NCI-H146 (cell line): Measurements from ENCODE around the gene RD3L.

Experiments used
- DNase-seq: peaks from one replicate; lab custom pipeline; 2025; lab: John Stamatoyannopoulos, UW

Gene RD3L

GRCh38 chr14:103941973-103942736 is at the start of gene RD3L:
TSS of gene RD3L (minus strand) at chr14:103942529. CDS start at chr14:103941695, 834 bp downstream.
- no peak for DNase-seq

DNA sequence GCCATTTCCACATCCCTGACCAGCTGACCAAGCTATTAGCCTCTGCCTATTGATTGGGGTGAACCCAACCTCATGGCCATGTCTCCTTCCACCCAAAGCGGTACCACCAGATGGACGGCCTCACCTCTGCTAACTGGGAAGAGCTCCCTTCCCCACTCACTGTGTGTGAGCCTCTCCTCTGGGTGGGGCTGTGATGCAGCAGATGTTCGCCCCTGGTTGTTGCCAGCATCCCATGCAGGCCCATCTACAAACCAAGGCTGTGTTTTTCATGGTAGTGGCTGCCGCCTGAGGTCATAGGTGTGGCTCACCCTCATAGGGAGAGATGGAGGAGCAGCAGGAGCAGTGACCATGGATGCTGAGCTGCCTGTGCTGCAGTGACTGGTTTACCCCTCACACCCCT is 47.6 kb upstream of the RD3L start:
- DNase-seq = no peak

DNA sequence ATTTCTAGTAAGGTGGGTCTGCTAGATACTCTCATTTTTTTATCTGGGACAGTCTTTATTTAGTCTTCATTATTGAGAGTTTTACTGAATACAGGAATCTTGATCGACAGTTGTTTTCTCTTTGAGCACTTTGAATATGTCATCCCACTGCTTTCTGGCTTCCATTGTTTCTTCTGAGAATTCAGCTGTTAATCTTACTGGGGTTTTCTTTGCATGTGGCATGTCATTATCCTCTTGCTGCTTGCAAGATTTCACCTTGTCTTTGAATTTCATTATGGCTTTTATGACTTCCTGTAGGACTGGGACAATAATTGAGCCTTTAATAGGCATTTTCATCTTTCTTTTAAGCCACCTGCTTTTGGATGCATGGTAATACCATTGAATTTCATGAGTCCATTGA is 46.7 kb upstream of the RD3L start:
- DNase-seq = no peak

DNA sequence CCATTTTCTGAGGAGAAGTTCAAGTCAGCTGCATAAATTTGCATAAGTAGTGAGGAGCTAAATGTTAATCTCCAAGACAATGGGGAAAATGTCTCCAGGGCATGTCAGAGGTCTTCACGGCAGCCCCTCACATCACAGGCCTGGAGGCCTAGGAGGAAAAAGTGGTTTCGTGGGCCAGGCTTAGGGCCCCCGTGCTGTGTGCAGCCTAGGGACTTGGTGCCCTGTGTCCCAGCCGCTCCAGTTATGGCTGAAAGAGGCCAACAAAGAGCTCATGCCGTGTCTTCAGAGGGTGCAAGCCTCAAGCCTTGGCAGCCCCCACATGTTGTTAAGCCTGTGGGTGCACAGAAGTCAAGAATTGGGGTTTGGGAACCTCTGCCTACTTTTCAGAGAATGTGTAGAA is 41.9 kb upstream of the RD3L start:
- no peak for DNase-seq

- peak; percentile 32 for DNase-seq
These were observed 38.4 kb upstream of the RD3L start for GRCh38 chr14:103980623-103981238.

GRCh38 chr14:103974575-103974974 is 32.2 kb upstream of the RD3L start:
- no peak for DNase-seq

DNA sequence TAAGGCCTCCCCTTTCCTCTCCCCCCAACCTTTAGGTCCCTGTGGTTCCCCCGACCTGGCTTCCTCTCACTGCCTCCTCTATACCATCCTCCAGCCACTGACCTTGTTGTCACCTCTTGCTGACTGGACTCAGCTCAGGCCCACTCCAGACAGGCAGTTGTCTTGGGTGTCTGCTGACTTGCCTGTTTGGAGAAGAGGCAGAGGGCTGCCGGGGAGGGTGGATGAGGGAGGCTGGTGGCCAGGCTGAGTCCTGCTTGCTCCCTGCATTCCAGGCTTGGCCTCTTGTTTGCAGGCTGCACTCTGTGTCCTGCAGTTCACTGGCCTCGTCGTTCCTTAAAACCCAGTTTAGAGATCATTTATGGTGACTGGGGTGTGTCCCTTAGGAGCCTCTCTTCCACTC is 31.0 kb upstream of the RD3L start:
- no peak for DNase-seq

DNA sequence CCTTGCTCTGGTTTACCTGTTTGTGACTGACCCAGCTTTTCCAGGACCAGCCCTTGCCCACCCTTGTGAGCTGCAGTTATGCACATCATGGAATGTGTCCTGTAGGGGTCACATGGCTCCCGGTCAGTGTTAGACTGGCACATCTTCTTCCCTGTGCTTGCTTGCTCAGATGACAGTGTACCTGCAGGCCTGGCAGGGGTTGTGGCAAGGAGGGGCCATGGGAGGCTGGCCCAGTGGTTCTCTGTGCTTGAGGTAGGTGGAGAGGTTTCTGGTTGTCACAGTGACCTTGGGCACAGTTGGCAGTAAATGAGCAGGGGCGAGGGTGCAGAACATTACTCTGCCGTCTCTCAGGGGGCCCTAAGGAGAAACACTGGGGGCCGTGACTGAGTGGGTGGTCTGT is 27.6 kb upstream of the RD3L start:
- no peak for DNase-seq

GRCh38 chr14:103966631-103967030 is 24.3 kb upstream of the RD3L start:
- no peak for DNase-seq

DNA sequence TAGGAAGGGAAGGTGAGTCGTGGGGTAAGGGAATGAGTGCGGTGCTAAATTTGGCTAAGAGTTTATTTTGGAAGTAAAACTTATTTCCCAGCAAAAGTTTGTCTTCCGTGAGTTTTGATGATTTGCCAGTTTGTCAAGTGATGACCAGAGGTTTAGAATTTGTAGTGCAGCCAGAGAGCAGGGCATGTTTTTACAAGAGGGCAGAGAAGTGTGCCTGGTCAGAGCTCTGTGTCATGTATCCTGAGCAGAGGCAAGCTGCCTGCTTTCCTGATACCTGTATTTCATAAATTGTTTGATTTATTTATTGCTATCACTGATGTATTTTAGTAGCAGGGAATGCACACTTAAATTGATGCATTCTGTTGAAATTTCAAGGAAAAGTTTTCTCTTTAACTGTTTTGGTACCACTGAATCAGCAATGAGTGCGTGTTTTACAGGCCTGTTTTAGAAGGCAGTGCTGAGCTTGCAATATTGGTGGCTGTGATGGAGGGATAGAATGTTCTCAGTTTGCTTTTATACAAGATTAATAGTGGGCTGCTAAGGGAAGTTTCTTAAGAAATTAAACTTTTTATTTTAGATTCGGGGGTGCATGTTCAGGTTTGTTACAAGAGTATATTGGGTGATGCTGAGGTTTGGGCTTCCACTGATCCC is 19.7 kb upstream of the RD3L start:
- no peak for DNase-seq

GRCh38 chr14:103960457-103961055 is 18.2 kb upstream of the RD3L start:
- no peak for DNase-seq

DNA sequence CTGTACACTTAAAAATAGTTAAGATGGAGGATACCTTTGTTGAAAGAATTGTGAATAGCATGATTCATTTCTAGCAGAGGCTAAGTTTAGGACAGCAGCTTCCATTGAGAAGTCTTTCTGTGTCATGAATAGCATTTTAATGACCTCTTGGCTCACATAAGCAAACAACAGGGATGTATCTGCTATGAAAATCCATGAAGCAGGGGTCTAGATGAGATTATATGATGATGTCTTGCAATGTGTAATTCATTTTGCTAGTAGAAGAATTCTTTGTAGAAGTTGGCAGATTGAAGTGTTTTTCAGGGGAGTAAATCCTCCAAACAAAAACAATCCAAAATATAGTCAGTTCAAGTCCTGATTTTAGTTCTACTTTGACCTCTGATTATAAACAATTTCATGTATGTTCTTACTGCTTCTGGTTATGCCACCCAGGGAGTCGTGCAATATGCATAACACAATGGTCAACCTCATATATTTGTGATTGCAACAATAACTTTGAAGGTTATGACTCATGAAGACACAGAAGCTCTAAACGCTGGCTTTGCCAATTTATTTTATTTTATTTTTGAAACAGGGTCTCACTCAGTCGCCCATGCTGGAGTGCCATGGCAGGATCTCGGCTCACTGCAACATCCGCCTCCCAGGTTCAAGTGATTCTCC is 6.9 kb upstream of the RD3L start:
- no peak for DNase-seq

- DNase-seq = no peak
These were observed 6.1 kb upstream of the RD3L start for GRCh38 chr14:103948442-103948841.

- DNase-seq = no peak
These were observed 4.6 kb upstream of the RD3L start for GRCh38 chr14:103946975-103947374.

DNA sequence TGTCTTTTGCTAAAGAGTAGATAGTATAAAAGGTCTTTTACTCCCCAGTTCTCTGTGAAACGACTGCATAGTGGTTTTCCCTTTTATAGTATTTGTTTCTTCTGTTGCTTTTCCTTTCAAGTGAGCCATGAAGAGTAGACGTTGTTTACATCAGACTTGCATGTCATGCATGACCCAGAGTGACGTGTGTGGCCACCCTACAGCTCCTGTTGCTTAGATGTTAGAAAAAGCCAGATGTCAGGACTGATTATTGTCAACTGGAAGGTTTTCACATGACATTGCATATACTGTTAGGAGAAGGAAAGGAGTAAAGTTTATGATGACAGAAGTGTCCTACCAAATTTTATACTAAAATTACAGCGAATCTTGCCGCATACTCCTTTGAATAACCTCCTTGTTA is 1.3 kb upstream of the RD3L start:
- no peak for DNase-seq

GRCh38 chr14:103941462-103941861 is 867 bp downstream of the RD3L start:
- DNase-seq = no peak

- no peak for DNase-seq
These were observed 7.2 kb downstream of the RD3L start for GRCh38 chr14:103935102-103935501.

DNA sequence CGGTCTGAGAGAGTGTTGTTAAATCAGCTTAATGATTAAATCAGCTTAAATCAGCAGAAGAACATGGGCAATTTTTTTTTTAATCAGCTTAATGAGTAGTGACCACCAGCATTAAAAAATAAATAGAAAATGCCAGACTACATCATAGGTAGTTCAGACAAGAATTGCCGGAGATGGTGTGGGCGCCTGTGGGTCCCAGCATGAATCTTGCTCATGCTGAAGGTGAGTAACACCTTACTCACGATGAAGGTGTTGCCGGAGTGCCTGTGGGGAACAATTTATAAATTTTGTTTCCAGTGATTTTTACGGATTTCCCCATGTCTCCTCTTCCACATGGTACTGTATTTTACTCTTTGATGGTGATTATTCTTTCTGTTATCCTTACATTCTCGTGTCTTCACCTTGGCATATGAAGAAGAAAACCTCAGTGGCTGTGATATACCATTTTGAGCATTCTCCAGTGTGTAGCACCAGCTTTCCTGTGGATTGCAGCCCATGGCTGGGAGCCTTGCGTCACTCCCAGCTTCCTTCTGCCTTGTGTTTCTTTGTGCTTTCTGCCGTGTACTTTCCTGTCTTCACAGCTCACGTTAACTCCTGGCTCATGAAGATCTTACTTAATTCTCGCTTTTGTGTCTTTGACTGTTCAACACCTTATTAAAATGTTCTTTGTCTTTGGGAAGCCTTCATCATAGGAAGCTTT is 9.4 kb downstream of the RD3L start:
- DNase-seq = no peak

DNA sequence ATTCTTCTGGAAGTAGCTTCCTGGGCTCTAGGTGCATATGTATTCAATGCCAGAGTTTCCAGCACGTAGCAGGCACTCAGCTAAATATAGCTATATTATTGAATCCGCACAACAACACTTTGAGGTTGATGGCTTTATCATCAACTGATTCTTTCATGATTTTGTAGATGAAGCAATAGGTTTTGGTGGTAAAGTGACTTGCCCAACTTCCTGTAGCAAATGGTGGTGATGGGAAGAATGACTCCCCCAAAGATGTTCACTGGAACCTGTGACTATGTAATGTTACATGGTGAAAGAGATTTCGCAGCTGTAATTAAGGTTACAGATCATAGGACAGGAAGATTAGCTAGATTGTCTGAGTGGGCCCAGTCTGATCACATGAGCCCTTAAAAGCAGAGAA is 10.9 kb downstream of the RD3L start:
- no peak for DNase-seq

- no peak for DNase-seq
These were observed 12.2 kb downstream of the RD3L start for GRCh38 chr14:103930051-103930604.
